Smooth muscle cell (in vitro differentiated cells): ENCODE data around the gene NAV2. TPM values are rescaled to one million over a fixed set of nuclear protein-coding genes. Genes with fewer than 3 reads are reported as not detected.

Experiments
- DNase-seq: peaks from one replicate; lab custom pipeline; 2025; ENCODE audit not compliant: unreplicated experiment; lab: John Stamatoyannopoulos, UW
- H2AFZ ChIP-seq: fragments of 200-600 bp; sonication (generic); 2 replicates; pipeline ENCODE4 v1.6.0; 2016; ENCODE audit warnings: antibody characterized with exemption, low read depth, mild to moderate bottlenecking
- H3F3A ChIP-seq: fragments of 200-600 bp; sonication (generic); 2 replicates; pipeline ENCODE4 v1.6.0; 2017; ENCODE audit warnings: antibody characterized with exemption, low read depth
- H3K27ac ChIP-seq: fragments of 200-600 bp; sonication (generic); 2 replicates; pipeline ENCODE4 v1.5.1; 2016; ENCODE audit warnings: low read depth, mild to moderate bottlenecking
- H3K27me3 ChIP-seq: fragments of 200-600 bp; sonication (generic); 2 replicates; pipeline ENCODE4 v1.6.1; 2016; ENCODE audit warnings: low read depth, mild to moderate bottlenecking
- H3K36me3 ChIP-seq: fragments of 200-600 bp; sonication (generic); 2 replicates; pipeline ENCODE4 v1.5.1; 2016; ENCODE audit warnings: low read depth
- H3K4me1 ChIP-seq: fragments of 200-600 bp; sonication (generic); 2 replicates; pipeline ENCODE4 v1.5.1; 2016; ENCODE audit warnings: low read depth
- H3K4me2 ChIP-seq: fragments of 200-600 bp; sonication (generic); 2 replicates; pipeline ENCODE4 v1.6.0; 2016; ENCODE audit warnings: mild to moderate bottlenecking
- H3K4me3 ChIP-seq: fragments of 200-600 bp; sonication (generic); 2 replicates; pipeline ENCODE4 v1.5.1; 2016; ENCODE audit warnings: mild to moderate bottlenecking
- H3K79me2 ChIP-seq: fragments of 200-600 bp; sonication (generic); 2 replicates; pipeline ENCODE4 v1.6.0; 2016; ENCODE audit warnings: low read depth, mild to moderate bottlenecking
- H3K9ac ChIP-seq: fragments of 200-600 bp; sonication (generic); 2 replicates; pipeline ENCODE4 v1.6.0; 2016; ENCODE audit warnings: low read depth
- H3K9me3 ChIP-seq: fragments of 200-600 bp; sonication (generic); replicated peaks from 2 replicates; pipeline ENCODE4 v1.5.1; 2016; ENCODE audit warnings: low read depth
- H4K20me1 ChIP-seq: fragments of 200-600 bp; sonication (generic); 2 replicates; pipeline ENCODE4 v1.6.0; 2016; ENCODE audit warnings: low read depth
- WGBS: methylation state at CpG from one replicate; pipeline ENCODE4 v1.1.7; 2016; ENCODE audit warnings: low lambda C conversion rate; 5-methylcytosine and 5-hydroxymethylcytosine counted together
- polyA plus RNA-seq: library from polyadenylated mRNA; unstranded; fragments of >200 nt; fragmentation: Nextera tagmentation; extraction: Ambion mirVana; gene quantifications from 2 replicates; pipeline ENCODE4 v1.2.1, GENCODE V29; 2016
- total RNA-seq: library from RNA; depleted of rRNA; stranded (reverse); fragments of >200 nt; gene quantifications from 2 replicates; pipeline ENCODE4 v1.2.3, GENCODE V29; 2014
- TF ChIP-seq, protein P1 (sequence below): fragments of 200-600 bp; sonication (generic); IDR thresholded peaks from 2 replicates; pipeline ENCODE4 v1.5.1; 2017; ENCODE audit warnings: borderline replicate concordance, mild to moderate bottlenecking, antibody characterized with exemption; ENCODE audit not compliant: insufficient read depth, poor library complexity, severe bottlenecking

NAV2 gene
- total and polyA plus RNA-seq, 2 experiments from 2014 or later: 14.1 to 67.5 TPM

DNA sequence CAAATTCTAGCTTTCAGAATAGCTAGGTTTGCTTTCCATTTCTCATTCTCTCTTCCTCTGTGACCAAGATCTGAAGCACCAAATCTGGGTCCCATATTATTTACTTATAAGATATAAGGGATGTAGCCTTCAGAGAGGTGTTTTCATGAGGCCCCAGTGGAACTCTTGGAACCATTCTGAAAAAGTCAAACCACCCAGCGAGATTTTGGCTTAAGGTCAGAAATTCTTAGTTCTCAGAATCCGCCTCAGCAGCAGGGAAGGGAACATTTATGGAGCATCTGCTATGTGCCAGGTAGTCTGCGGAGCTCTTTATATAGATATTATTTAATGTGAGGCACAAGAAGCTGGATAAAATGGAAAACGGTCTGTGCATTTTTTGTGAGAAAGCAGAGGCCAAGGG lies 6.3 kb downstream of the NAV2 start:
- no peaks in the 10 kb centered on the region for H3F3A ChIP-seq
- H3K4me3 ChIP-seq: no peak overlapping the region
- H3K79me2 ChIP-seq: peaks cover 4% of the 10 kb centered on the region
- no peak for DNase-seq
- 97% methylated on average over 4 of the region's 4 CpGs for WGBS
- no peak overlapping the region for H3K4me2 ChIP-seq
- no peak overlapping the region for H3K9ac ChIP-seq
- TF ChIP-seq, protein P1, sequence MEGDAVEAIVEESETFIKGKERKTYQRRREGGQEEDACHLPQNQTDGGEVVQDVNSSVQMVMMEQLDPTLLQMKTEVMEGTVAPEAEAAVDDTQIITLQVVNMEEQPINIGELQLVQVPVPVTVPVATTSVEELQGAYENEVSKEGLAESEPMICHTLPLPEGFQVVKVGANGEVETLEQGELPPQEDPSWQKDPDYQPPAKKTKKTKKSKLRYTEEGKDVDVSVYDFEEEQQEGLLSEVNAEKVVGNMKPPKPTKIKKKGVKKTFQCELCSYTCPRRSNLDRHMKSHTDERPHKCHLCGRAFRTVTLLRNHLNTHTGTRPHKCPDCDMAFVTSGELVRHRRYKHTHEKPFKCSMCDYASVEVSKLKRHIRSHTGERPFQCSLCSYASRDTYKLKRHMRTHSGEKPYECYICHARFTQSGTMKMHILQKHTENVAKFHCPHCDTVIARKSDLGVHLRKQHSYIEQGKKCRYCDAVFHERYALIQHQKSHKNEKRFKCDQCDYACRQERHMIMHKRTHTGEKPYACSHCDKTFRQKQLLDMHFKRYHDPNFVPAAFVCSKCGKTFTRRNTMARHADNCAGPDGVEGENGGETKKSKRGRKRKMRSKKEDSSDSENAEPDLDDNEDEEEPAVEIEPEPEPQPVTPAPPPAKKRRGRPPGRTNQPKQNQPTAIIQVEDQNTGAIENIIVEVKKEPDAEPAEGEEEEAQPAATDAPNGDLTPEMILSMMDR: no peak
- peaks cover 3% of the 10 kb centered on the region for H3K27me3 ChIP-seq
- peaks cover 4% of the 10 kb centered on the region for H3K4me1 ChIP-seq
- H2AFZ ChIP-seq: no peak overlapping the region
- no peaks in the 10 kb centered on the region for H4K20me1 ChIP-seq
- H3K9me3 ChIP-seq: no peaks in the 10 kb centered on the region
- no peaks in the 10 kb centered on the region for H3K36me3 ChIP-seq
- no peak overlapping the region for H3K27ac ChIP-seq

DNA sequence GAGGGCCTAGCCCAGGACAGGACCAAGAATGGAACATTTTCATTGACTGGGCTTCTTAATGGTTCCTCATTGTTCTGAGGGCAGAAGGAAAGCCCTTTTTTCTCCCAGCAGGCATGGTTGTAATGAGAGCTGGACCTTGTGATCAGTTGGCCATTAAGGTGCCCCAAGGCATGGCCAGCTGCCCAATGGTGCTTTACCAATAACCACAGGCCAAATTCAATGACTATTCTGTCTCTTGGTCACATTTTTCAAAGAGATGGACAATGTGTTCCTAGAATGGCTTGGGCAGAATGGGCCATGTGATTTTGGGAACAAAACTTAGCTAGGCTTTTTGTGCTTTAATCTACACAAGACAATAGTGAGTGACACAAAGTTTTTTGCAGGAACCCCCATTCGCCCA lies 7.3 kb downstream of the NAV2 start:
- Histone ChIP-seq H3K4me2 (no peak overlapping the region), H4K20me1 (no peaks in the 10 kb centered on the region)
- 83% methylated on average over 1 of the region's 1 CpG for WGBS

DNA sequence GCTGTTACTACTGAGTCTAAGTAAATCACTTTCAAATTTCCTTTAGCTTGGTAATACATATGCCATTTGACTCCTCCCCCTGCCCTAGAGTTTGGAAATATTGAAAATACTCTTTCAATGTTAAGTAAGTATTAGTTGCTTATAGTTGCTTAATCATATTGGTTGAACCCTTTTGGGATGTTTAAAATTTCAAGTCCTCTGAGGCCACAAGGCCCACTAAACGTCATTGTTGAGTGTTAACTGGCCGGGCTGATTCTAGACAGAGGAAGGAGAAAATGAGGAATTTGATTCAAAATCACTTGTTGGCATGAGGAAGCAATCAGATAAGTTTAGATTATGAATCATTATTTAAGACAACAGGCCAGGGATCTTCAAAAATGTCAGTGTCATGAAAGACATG lies 8.5 kb downstream of the NAV2 start:
- no peaks in the 10 kb centered on the region for H3K36me3 ChIP-seq

More for the DNA sequence above, 7.3 kb downstream of the NAV2 start:
- no peak overlapping the region for H3K27ac ChIP-seq
- no peaks in the 10 kb centered on the region for H3K9me3 ChIP-seq
- TF ChIP-seq, protein P1: no peak
- H3K9ac ChIP-seq: no peak overlapping the region
- no peaks in the 10 kb centered on the region for H3F3A ChIP-seq
- H3K36me3 ChIP-seq: no peaks in the 10 kb centered on the region
- H3K4me3 ChIP-seq: no peak overlapping the region
- peaks cover 2% of the 10 kb centered on the region for H3K4me1 ChIP-seq
- H3K27me3 ChIP-seq: no peaks in the 10 kb centered on the region
- no peak overlapping the region for H2AFZ ChIP-seq
- H3K79me2 ChIP-seq: peaks cover 4% of the 10 kb centered on the region
- no peak for DNase-seq

DNA sequence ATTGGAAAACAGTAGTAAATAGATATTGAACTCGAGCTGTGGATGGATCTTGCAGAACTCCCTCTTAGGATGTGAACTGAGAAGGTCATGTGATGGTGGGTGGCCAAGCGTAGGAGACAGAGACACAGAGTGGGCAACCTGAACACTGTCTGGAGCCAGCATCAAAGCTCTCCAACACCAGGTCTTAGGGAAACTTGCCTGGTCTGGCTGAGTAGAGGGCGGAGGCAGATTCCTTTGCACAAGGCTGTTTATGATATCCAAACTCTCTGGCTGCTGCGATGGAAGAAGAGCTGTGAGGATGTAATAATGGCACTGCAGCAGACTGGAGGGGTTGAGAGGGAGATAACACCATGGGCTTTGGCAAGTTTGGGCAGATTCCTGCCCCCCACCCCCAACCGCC lies 10.1 kb downstream of the NAV2 start:
- no peak overlapping the region for H2AFZ ChIP-seq
- DNase-seq: no peak
- TF ChIP-seq, protein P1: no peak
- H3K9me3 ChIP-seq: no peaks in the 10 kb centered on the region
- no peaks in the 10 kb centered on the region for H3K4me1 ChIP-seq
- H3K27me3 ChIP-seq: no peaks in the 10 kb centered on the region
- H3K27ac ChIP-seq: no peak overlapping the region
- no peak overlapping the region for H3K4me3 ChIP-seq
- H4K20me1 ChIP-seq: no peaks in the 10 kb centered on the region
- H3K79me2 ChIP-seq: no peaks in the 10 kb centered on the region
- H3K9ac ChIP-seq: no peak overlapping the region
- H3K4me2 ChIP-seq: no peak overlapping the region
- no peaks in the 10 kb centered on the region for H3F3A ChIP-seq
- WGBS: 78% methylated on average over 5 of the region's 5 CpGs
- no peaks in the 10 kb centered on the region for H3K36me3 ChIP-seq

More for the DNA sequence above, 8.5 kb downstream of the NAV2 start:
- Histone ChIP-seq H3K4me2 (no peak overlapping the region), H4K20me1 (no peaks in the 10 kb centered on the region), H3K9ac (no peak overlapping the region), H3K9me3 (no peaks in the 10 kb centered on the region), H3K4me3 (no peak overlapping the region), H2AFZ (no peak overlapping the region), H3K79me2 (no peaks in the 10 kb centered on the region), H3F3A (no peaks in the 10 kb centered on the region), H3K27me3 (no peaks in the 10 kb centered on the region), H3K27ac (no peak overlapping the region), H3K4me1 (no peaks in the 10 kb centered on the region)
- WGBS: 96% methylated on average over 2 of the region's 2 CpGs
- DNase-seq: no peak
- TF ChIP-seq, protein P1: no peak
